H7 (cell line): ENCODE data around the gene LYPD6. TPM values are rescaled to one million over a fixed set of nuclear protein-coding genes. Genes with fewer than 3 reads are reported as not detected.
"Not testable (repeated sequence)": the region's sequence is repeated elsewhere in the genome, so short reads cannot be mapped to it uniquely, and the experiment has no call there.

Experiments used
- DNase-seq: peaks from one replicate; pipeline ENCODE4 v3.0.0; 2012
- H3K27me3 ChIP-seq: 2 replicates; pipeline ENCODE4 v1.6.0; 2011; ENCODE audit warnings: mild to moderate bottlenecking, low read length; ENCODE audit not compliant: control insufficient read depth, insufficient read depth
- H3K36me3 ChIP-seq: replicated peaks from 2 replicates; pipeline ENCODE4 v1.5.1; 2011; ENCODE audit warnings: low read length; ENCODE audit not compliant: control insufficient read depth, insufficient read depth
- H3K4me3 ChIP-seq: 2 replicates; pipeline ENCODE4 v1.5.1; 2011; ENCODE audit warnings: low read depth, mild to moderate bottlenecking, control low read depth, low read length, moderate library complexity; ENCODE audit not compliant: insufficient read depth
- total RNA-seq: library from RNA; depleted of rRNA; stranded (reverse); fragments of >200 nt; shearing (Covaris generic); gene quantifications from 2 replicates; pipeline ENCODE4 v1.2.3, GENCODE V29; 2014

Gene LYPD6
- total RNA-seq, 1 experiment from 2014 or later: 2.9 TPM

GRCh38 chr2:149468636-149469035 lies 138.2 kb downstream of the LYPD6 start:
- no peak overlapping the region for H3K4me3 ChIP-seq
- H3K27me3 ChIP-seq: no peaks in the 10 kb centered on the region
- H3K36me3 ChIP-seq: no peaks in the 10 kb centered on the region; the same call in 1 of the 2 replicates
- DNase-seq: no peak

- H3K27me3 ChIP-seq: no peaks in the 10 kb centered on the region
- no peak overlapping the region for H3K4me3 ChIP-seq
- no peaks in the 10 kb centered on the region; the same call in 1 of the 2 replicates for H3K36me3 ChIP-seq
- no peak for DNase-seq
These were observed 139.7 kb downstream of the LYPD6 start for GRCh38 chr2:149470046-149470445.

GRCh38 chr2:149472413-149472812 lies 142.0 kb downstream of the LYPD6 start:
- Histone ChIP-seq H3K4me3 (no peak overlapping the region), H3K36me3 (no peaks in the 10 kb centered on the region; the same call in 1 of the 2 replicates), H3K27me3 (no peaks in the 10 kb centered on the region)
- no peak for DNase-seq

GRCh38 chr2:149473068-149473467 lies 142.7 kb downstream of the LYPD6 start:
- no peaks in the 10 kb centered on the region for H3K27me3 ChIP-seq
- H3K36me3 ChIP-seq: no peaks in the 10 kb centered on the region; the same call in 1 of the 2 replicates
- DNase-seq: no peak

GRCh38 chr2:149473521-149473920 lies 143.1 kb downstream of the LYPD6 start:
- H3K4me3 ChIP-seq: no peak overlapping the region
- no peaks in the 10 kb centered on the region; the same call in 1 of the 2 replicates for H3K36me3 ChIP-seq
- no peak for DNase-seq
- H3K27me3 ChIP-seq: no peaks in the 10 kb centered on the region

More at GRCh38 chr2:149473068-149473467, 142.7 kb downstream of the LYPD6 start:
- no peak overlapping the region for H3K4me3 ChIP-seq

GRCh38 chr2:149483004-149483605 lies 152.7 kb downstream of the LYPD6 start:
- no peak for DNase-seq
- H3K4me3 ChIP-seq: no peak overlapping the region
- H3K36me3 ChIP-seq: no peaks in the 10 kb centered on the region
- H3K27me3 ChIP-seq: no peaks in the 10 kb centered on the region

- Histone ChIP-seq H3K36me3 (no peaks in the 10 kb centered on the region), H3K27me3 (no peaks in the 10 kb centered on the region), H3K4me3 (no peak overlapping the region)
- DNase-seq: no peak
These were observed 156.3 kb downstream of the LYPD6 start for GRCh38 chr2:149486664-149487063.

GRCh38 chr2:149487189-149487588 lies 156.8 kb downstream of the LYPD6 start:
- Histone ChIP-seq H3K4me3 (no peak overlapping the region), H3K36me3 (no peaks in the 10 kb centered on the region), H3K27me3 (no peaks in the 10 kb centered on the region)
- no peak for DNase-seq

- Histone ChIP-seq H3K4me3 (no peak overlapping the region), H3K27me3 (no peaks in the 10 kb centered on the region), H3K36me3 (no peaks in the 10 kb centered on the region)
- no peak for DNase-seq
These were observed 158.5 kb downstream of the LYPD6 start for GRCh38 chr2:149488706-149489440.

GRCh38 chr2:149489452-149489851 lies 159.1 kb downstream of the LYPD6 start:
- H3K4me3 ChIP-seq: no peak overlapping the region
- H3K27me3 ChIP-seq: no peaks in the 10 kb centered on the region
- DNase-seq: peak; percentile 24
- no peaks in the 10 kb centered on the region for H3K36me3 ChIP-seq

GRCh38 chr2:149490296-149490695 lies 159.9 kb downstream of the LYPD6 start:
- Histone ChIP-seq H3K27me3 (no peaks in the 10 kb centered on the region), H3K36me3 (no peaks in the 10 kb centered on the region), H3K4me3 (no peak overlapping the region)
- no peak for DNase-seq

- no peaks in the 10 kb centered on the region for H3K27me3 ChIP-seq
- no peak for DNase-seq
- no peaks in the 10 kb centered on the region for H3K36me3 ChIP-seq
- H3K4me3 ChIP-seq: no peak overlapping the region
These were observed 162.5 kb downstream of the LYPD6 start for GRCh38 chr2:149492923-149493322.

GRCh38 chr2:149499204-149499603 lies 168.8 kb downstream of the LYPD6 start:
- H3K4me3 ChIP-seq, H3K27me3 ChIP-seq, DNase-seq: not testable (repeated sequence)

GRCh38 chr2:149506808-149507207 lies 176.4 kb downstream of the LYPD6 start:
- not testable (repeated sequence) for H3K27me3 ChIP-seq, DNase-seq, H3K36me3 ChIP-seq
- peak overlapping the region; percentile 12; the same call in 1 of the 2 replicates for H3K4me3 ChIP-seq

More at GRCh38 chr2:149499204-149499603, 168.8 kb downstream of the LYPD6 start:
- not testable (repeated sequence) for H3K36me3 ChIP-seq

GRCh38 chr2:149507974-149508373 lies 177.6 kb downstream of the LYPD6 start:
- DNase-seq: no peak
- Histone ChIP-seq H3K27me3 (no peaks in the 10 kb centered on the region), H3K4me3 (no peak overlapping the region), H3K36me3 (no peaks in the 10 kb centered on the region)
